Neural cell (in vitro differentiated cells): Measurements from ENCODE around the gene BCL3. TPM values are rescaled to one million over a fixed set of nuclear protein-coding genes. Genes with fewer than 3 reads are reported as not detected.

Experiments
- H2AFZ ChIP-seq: fragments of 200-600, 300-800 bp; sonication (generic), shearing (Covaris generic); 2 replicates; pipeline ENCODE4 v1.6.0; 2014; ENCODE audit warnings: low read depth, mild to moderate bottlenecking, antibody characterized with exemption, low read length, moderate library complexity
- H3F3A ChIP-seq: fragments of 200-600 bp; shearing (Covaris generic); 2 replicates; pipeline ENCODE4 v1.6.1; 2016; ENCODE audit warnings: mild to moderate bottlenecking, moderate library complexity, mixed read lengths, antibody characterized with exemption, low read length; ENCODE audit not compliant: insufficient read depth, poor library complexity, severe bottlenecking
- H3K27ac ChIP-seq: fragments of 200-600, 300-800 bp; sonication (generic), shearing (Covaris generic); 2 replicates; pipeline ENCODE4 v1.5.1; 2014; ENCODE audit warnings: mild to moderate bottlenecking, low read length, moderate library complexity
- H3K27me3 ChIP-seq: fragments of 300-800, 200-600 bp; sonication (generic), shearing (Covaris generic); 2 replicates; pipeline ENCODE4 v1.6.0; 2014; ENCODE audit warnings: mild to moderate bottlenecking, low read depth, low read length, moderate library complexity; ENCODE audit not compliant: insufficient read depth
- H3K36me3 ChIP-seq: fragments of 300-800, 200-600 bp; sonication (generic), shearing (Covaris generic); 2 replicates; pipeline ENCODE4 v1.5.1; 2014; ENCODE audit warnings: mild to moderate bottlenecking, antibody characterized with exemption, low read length, moderate library complexity; ENCODE audit not compliant: insufficient read depth
- H3K4me2 ChIP-seq: fragments of 300-800, 200-600 bp; sonication (generic), shearing (Covaris generic); 2 replicates; pipeline ENCODE4 v1.6.0; 2014; ENCODE audit warnings: mild to moderate bottlenecking, low read length
- H3K4me3 ChIP-seq: fragments of 300-800, 200-600 bp; sonication (generic), shearing (Covaris generic); 2 replicates; pipeline ENCODE4 v1.5.1; 2014; ENCODE audit warnings: mild to moderate bottlenecking, low read length, moderate library complexity
- H3K79me2 ChIP-seq: fragments of 200-600 bp; shearing (Covaris generic); replicated peaks from 2 replicates; pipeline ENCODE4 v1.6.0; 2014; ENCODE audit warnings: mild to moderate bottlenecking, low read length, moderate library complexity; ENCODE audit not compliant: insufficient read depth
- H3K9ac ChIP-seq: fragments of 300-800, 200-600 bp; sonication (generic), shearing (Covaris generic); 2 replicates; pipeline ENCODE4 v1.6.1; 2016; ENCODE audit warnings: mild to moderate bottlenecking, low read length, mixed read lengths
- H3K9me2 ChIP-seq: fragments of 200-600 bp; shearing (Covaris generic); 2 replicates; pipeline ENCODE4 v1.6.1; 2016; ENCODE audit warnings: mild to moderate bottlenecking, low read length, mixed read lengths; ENCODE audit not compliant: insufficient read depth
- H3K9me3 ChIP-seq: fragments of 200-600, 300-800 bp; sonication (generic), shearing (Covaris generic); 2 replicates; pipeline ENCODE4 v1.6.1; 2016; ENCODE audit warnings: mild to moderate bottlenecking, mixed run types, low read length, moderate library complexity, mixed read lengths
- H4K20me1 ChIP-seq: fragments of 200-600 bp; shearing (Covaris generic); 2 replicates; pipeline ENCODE4 v1.6.1; 2016; ENCODE audit warnings: mild to moderate bottlenecking, mixed run types; ENCODE audit not compliant: insufficient read depth
- EP300 ChIP-seq: fragments of 450-650 bp; conservative IDR thresholded peaks from 2 replicates; pipeline ENCODE4 v1.6.1; 2014; ENCODE audit warnings: antibody characterized with exemption, mild to moderate bottlenecking, moderate library complexity; ENCODE audit not compliant: poor library complexity, severe bottlenecking
- EZH2 ChIP-seq: fragments of 200-600, 300-800 bp; shearing (Covaris generic), sonication (generic); IDR thresholded peaks from 2 replicates; pipeline ENCODE4 v1.6.1; 2014; ENCODE audit warnings: antibody characterized with exemption, low read length, borderline replicate concordance, mild to moderate bottlenecking; ENCODE audit not compliant: insufficient read depth, poor library complexity, severe bottlenecking
- MXI1 ChIP-seq: fragments of 450-650 bp; conservative IDR thresholded peaks from 2 replicates; pipeline ENCODE4 v1.6.1; 2014; ENCODE audit warnings: antibody characterized with exemption, mild to moderate bottlenecking; ENCODE audit not compliant: poor library complexity, severe bottlenecking
- POLR2AphosphoS5 ChIP-seq: IDR thresholded peaks from 2 replicates; pipeline ENCODE4 v1.6.1; 2012
- RAD21 ChIP-seq: fragments of 450-650 bp; conservative IDR thresholded peaks from 2 replicates; pipeline ENCODE4 v1.6.1; 2014; ENCODE audit warnings: antibody characterized with exemption, mild to moderate bottlenecking, moderate library complexity
- SMC3 ChIP-seq: fragments of 450-650 bp; conservative IDR thresholded peaks from 2 replicates; pipeline ENCODE4 v1.6.1; 2014; ENCODE audit warnings: antibody characterized with exemption, mild to moderate bottlenecking, moderate library complexity; ENCODE audit not compliant: poor library complexity
- TAF1 ChIP-seq: IDR thresholded peaks from 2 replicates; pipeline ENCODE4 v1.6.1; 2012; ENCODE audit warnings: low read depth
- polyA plus RNA-seq: library from polyadenylated mRNA; depleted of rRNA; stranded (reverse); fragments of >200 nt; gene quantifications from 2 replicates; pipeline ENCODE4 v1.2.3, GENCODE V29; 2014
- TF ChIP-seq, protein P1 (sequence below): fragments of 450-650 bp; IDR thresholded peaks from 2 replicates; pipeline ENCODE4 v1.5.1; 2014; ENCODE audit warnings: antibody characterized with exemption, mild to moderate bottlenecking, moderate library complexity; ENCODE audit not compliant: poor library complexity, severe bottlenecking
- TF ChIP-seq, protein P2 (sequence below): IDR thresholded peaks from 2 replicates; pipeline ENCODE4 v1.6.1; 2012; ENCODE audit warnings: borderline replicate concordance

Gene BCL3
- polyA plus RNA-seq, 1 donor from 2014 or later, result 0.48 TPM

DNA sequence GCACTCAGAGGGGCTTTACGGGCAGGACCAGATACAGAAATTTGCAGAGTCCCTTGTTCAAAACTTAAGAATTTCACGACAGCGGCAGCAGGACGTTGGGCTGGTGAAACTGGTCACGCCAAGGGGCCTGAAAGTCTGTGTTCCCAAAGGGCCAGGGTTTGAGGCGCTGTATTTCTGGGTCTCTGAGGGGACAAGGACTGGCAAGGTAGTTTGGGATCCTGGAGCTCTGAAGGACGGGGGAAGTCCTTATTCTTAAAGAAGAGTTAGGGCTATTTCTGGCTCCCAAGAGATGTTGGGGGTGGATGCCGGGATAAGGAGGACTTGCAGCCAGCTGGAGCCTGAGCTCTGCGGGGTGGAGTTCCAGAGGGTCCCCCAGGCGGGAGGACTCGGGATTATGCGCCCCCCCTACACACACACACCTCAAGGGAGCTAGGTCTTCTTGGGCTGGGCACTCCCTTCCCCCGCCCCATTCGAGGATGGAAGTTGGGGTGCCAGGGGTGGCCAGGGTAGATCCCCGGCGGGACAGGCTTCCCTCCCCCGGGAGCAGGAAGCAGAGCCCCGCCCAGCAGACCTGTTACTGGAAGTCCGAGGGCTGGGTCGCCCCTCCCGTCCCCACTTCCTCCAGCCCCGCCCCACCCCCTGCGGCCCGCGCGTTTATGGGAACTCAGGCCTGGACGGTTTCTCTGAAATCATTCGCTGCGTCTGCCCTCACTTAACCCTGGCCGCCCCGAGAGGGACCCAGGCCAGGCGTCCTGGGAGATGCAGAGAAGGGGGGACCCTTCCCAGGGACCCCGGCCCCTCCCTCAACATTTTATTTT, 5.6 kb downstream of the BCL3 start:
- Histone ChIP-seq H2AFZ (no peak overlapping the region), H3F3A (no peaks in the 10 kb centered on the region), H3K4me2 (no peak overlapping the region), H3K9me3 (no peaks in the 10 kb centered on the region), H4K20me1 (no peaks in the 10 kb centered on the region), H3K9me2 (no peaks in the 10 kb centered on the region), H3K9ac (no peak overlapping the region), H3K27ac (no peak overlapping the region), H3K27me3 (peaks cover 88% of the 10 kb centered on the region), H3K4me3 (no peak overlapping the region), H3K79me2 (no peaks in the 10 kb centered on the region), H3K36me3 (no peaks in the 10 kb centered on the region)
- TF ChIP-seq, protein P1, sequence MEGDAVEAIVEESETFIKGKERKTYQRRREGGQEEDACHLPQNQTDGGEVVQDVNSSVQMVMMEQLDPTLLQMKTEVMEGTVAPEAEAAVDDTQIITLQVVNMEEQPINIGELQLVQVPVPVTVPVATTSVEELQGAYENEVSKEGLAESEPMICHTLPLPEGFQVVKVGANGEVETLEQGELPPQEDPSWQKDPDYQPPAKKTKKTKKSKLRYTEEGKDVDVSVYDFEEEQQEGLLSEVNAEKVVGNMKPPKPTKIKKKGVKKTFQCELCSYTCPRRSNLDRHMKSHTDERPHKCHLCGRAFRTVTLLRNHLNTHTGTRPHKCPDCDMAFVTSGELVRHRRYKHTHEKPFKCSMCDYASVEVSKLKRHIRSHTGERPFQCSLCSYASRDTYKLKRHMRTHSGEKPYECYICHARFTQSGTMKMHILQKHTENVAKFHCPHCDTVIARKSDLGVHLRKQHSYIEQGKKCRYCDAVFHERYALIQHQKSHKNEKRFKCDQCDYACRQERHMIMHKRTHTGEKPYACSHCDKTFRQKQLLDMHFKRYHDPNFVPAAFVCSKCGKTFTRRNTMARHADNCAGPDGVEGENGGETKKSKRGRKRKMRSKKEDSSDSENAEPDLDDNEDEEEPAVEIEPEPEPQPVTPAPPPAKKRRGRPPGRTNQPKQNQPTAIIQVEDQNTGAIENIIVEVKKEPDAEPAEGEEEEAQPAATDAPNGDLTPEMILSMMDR, result no peak
- TF ChIP-seq TAF1, result no peak
- no peak for TF ChIP-seq EZH2
- no peak for TF ChIP-seq RAD21
- TF ChIP-seq EP300, result no peak
- TF ChIP-seq POLR2AphosphoS5, result no peak
- TF ChIP-seq, protein P2, sequence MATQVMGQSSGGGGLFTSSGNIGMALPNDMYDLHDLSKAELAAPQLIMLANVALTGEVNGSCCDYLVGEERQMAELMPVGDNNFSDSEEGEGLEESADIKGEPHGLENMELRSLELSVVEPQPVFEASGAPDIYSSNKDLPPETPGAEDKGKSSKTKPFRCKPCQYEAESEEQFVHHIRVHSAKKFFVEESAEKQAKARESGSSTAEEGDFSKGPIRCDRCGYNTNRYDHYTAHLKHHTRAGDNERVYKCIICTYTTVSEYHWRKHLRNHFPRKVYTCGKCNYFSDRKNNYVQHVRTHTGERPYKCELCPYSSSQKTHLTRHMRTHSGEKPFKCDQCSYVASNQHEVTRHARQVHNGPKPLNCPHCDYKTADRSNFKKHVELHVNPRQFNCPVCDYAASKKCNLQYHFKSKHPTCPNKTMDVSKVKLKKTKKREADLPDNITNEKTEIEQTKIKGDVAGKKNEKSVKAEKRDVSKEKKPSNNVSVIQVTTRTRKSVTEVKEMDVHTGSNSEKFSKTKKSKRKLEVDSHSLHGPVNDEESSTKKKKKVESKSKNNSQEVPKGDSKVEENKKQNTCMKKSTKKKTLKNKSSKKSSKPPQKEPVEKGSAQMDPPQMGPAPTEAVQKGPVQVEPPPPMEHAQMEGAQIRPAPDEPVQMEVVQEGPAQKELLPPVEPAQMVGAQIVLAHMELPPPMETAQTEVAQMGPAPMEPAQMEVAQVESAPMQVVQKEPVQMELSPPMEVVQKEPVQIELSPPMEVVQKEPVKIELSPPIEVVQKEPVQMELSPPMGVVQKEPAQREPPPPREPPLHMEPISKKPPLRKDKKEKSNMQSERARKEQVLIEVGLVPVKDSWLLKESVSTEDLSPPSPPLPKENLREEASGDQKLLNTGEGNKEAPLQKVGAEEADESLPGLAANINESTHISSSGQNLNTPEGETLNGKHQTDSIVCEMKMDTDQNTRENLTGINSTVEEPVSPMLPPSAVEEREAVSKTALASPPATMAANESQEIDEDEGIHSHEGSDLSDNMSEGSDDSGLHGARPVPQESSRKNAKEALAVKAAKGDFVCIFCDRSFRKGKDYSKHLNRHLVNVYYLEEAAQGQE, result no peak
- no peak for TF ChIP-seq SMC3
- no peak for TF ChIP-seq MXI1

DNA sequence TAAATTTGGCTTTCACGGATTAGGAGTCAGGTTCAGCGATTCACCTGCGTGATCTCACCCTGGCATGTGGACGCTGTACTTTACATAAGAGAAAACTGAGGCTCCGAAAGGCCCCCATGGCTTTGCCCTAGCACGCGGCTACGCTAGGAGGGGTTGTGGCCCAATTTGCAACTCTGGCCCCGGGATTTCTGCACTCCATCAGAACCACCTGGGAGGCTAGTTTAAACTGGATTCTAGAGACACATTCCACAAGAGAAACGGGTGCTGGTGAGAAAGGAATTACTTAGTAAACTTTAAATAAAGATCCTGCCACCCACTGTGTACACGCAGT, 6.2 kb downstream of the BCL3 start:
- no peaks in the 10 kb centered on the region for H3K79me2 ChIP-seq
- H3K36me3 ChIP-seq, result no peaks in the 10 kb centered on the region
- no peak overlapping the region for H3K4me2 ChIP-seq
- H3K27ac ChIP-seq, result no peak overlapping the region
- no peak overlapping the region for H3K4me3 ChIP-seq
- H2AFZ ChIP-seq, result no peak overlapping the region
- H3K9ac ChIP-seq, result no peak overlapping the region
- H3K9me2 ChIP-seq, result no peaks in the 10 kb centered on the region
- H4K20me1 ChIP-seq, result no peaks in the 10 kb centered on the region
- no peaks in the 10 kb centered on the region for H3K9me3 ChIP-seq
- no peak for TF ChIP-seq TAF1
- H3F3A ChIP-seq, result no peaks in the 10 kb centered on the region
- H3K27me3 ChIP-seq, result peaks cover 82% of the 10 kb centered on the region
